ENCODE data around the gene AGRN.

GRCh38 chr1:1022302-1023009 lies 2.5 kb downstream of the AGRN start:
- TF ChIP-seq NFRKB (IDR thresholded peaks at IDR 0.05), result no peak
- TF ChIP-seq BHLHE40 (IDR thresholded peaks at IDR 0.05; ENCODE audit: borderline replicate concordance), result no peak
- TF ChIP-seq FOXA1 (IDR thresholded peaks at IDR 0.05), result no peak
